HG02973 (cell line): Measurements from ENCODE around the gene SND1.
A peak's percentile ranks its signal among the peaks of the same experiment; 100 is the strongest.
"Not testable (repeated sequence)": the region's sequence is repeated elsewhere in the genome, so short reads cannot be mapped to it uniquely, and the experiment has no call there.

Source experiments
- ATAC-seq: cut with Tn5 transposase; IDR thresholded peaks from one replicate; pipeline ENCODE4 v1.9.1; 2021; ENCODE audit warnings: moderate library complexity; ENCODE audit not compliant: unreplicated experiment

The SND1 gene

DNA sequence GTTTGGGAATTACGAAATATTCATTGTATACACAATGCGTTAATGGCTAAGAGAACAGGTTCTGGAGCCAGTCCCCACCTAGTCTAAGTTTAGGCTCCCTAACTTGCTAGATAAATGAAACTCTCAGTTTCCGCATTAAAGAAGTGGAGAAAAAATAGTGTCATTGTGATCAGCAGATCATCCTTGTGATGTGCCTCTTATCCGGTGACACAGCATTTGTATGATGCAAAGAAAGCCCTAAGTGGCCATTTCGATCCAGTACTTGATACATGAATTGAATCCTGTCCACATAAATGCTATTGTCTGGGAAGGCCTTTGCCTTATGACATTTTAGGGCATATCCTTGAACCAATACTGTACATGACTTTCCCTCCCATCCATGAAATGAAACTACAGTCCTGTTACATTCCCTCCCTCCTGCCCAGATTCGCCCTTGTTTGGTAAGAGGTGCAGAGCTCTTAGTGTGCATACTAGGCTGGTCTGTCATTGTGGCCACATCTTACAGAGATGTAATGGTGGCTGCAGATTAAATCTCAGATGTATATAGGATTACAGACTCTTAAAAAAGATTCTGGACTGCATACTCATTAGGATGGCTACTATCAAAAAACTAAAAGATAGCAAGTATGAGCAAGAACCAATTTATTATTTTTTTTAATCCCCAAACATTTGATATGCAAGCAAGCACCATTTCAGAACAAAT, 298.4 kb downstream of the SND1 start:
- ATAC-seq, result no peak

DNA sequence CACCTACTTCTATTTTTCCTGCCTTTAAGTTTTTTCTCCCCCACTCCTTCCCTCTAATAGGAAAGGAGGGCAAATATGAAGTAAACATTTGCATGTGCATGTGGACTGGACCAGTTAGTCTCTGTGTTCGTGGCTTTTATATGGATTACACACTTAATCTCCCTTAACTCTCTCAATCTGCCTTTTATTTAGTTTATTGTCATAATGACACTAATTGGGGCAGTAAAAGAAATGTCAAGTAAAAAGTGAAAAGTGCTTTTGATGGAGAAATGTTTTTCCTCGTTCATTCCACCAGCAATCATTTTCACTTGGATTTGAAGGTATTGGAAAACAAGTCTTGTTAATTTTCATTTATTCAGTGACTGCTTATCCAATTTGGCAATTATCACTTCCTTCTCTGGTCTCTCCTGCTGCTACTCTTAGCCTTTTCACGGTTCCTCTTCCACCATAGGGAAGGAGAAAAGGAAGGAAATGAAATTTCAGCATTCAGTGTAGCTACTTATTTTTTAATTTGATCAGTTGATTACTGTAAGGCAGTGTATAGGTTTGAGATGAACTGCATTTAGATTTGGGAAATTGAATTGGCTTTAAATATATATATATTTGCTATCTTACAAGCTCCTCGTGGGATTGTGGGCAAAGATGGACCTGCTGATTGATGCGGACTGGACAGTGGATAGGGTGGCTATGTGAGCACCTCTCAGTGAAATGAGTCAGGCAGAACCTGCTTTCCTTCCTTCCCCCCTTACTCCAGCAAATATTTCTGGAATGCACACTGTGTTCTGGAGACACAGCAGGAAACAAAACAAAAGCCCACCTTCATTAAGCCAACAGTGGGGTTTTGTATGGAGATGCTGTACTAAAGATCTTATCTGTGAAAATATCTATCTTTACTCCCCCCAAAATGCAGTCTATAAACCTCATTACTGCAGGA, 301.7 kb downstream of the SND1 start:
- no peak for ATAC-seq

DNA sequence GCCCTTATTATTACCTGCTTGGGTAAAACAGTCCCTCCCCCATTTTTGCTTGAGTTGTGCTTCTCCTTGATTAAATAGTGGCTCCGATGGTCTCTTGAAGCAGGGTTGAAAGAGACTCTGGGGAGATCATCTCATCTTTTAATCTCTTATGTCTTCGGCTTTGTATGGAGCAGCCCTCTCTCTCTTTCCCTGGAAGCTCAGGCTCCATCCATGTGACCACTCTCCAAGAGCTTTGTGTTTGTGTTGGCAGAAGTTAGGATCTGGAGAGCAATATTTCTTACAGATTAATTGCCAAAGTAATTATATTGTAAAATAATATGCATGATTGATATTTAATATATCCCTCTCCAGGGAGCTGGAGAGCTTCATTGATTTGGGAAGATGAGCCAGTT, 302.4 kb downstream of the SND1 start:
- no peak for ATAC-seq

DNA sequence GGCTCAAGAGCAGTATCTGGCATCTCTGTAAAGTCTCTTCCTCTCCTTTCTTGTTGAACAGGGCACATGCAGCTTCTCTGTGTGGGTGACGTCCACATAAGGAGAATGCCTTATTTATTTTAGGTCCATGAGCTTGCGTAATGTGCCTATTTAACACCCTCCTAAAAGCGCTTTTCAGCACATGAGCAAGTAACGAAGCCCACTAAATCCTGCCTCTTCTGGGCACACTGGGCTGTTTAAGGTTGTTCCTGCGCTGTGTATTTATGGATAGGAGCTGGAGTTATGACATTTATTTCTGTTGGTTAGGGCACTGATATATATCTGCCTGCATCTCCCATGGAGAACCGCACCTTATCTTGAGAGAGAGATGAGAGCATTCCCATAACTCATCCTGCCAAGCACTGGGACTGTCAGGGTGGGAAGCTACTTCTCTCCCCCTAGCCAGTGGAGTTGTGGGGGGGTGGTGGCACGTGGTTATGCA, 303.1 kb downstream of the SND1 start:
- no peak for ATAC-seq

DNA sequence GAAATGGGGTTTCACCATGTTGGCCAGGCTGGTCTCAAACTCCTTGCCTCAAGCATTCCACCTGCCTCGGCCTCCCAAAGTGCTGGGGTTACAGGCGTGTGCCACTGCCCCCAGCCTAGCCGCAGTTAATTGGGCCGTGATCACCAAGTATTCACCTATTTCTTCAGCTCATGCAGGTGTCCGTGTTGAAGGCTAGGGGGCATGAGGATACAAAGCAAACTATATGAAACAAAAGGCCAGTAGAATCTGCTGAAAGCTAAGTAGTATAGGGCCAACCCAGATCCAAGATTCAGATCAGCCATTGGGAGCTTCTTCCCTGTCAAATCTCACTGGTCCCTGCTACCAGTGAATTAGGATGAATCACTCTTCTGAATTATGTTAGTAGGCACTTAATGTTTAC, 305.9 kb downstream of the SND1 start:
- ATAC-seq, result no peak

DNA sequence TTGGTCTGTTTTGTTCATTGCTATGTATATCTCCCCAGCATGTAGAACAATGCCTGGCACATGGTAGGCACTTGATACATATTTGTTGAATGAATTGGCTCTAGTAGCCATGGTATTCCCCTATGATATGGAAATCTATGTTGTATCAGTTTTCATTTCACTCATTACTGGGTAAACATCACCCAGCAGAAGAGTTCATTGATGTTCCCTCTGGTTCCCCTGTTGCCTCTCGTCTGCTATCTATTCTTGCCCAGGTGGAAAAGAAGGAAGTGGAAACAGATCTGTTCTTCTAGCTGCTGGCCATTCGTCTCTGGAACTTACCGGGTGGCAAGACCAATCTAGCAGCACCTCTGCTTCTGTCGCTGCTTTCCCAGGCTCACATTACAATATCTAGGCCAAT, 307.8 kb downstream of the SND1 start:
- ATAC-seq, result peak; percentile 58

DNA sequence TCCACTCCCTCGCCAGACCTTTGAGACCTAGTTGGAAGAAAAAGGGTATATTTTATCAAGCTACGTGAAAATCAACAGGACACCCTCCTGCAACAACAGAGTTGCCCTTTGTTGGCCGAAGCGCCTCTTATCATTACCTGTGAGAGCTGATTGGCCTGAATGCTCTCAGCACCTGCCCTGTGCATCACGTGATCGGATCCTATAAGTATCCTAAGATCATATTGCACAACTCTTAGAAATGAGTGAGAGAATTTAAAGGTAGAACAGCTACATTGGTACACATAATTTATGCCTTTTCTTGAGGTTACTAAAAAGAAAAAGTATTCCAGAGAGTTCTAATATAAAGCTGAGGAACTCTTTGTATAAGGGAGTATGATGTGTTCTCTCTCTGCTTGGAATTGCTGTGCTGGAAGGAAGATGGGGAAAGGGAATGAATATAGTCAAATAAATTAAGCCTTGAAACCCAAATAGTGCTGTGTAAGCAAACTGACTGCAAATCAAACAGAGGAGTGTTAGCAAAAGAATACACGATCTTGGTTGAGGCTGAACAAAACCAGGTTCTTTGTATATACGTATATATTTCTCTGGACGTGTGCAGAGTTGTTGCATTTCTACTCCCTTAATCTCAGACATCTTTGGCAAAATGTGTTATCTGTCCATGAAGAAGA, 309.9 kb downstream of the SND1 start:
- ATAC-seq, result no peak

DNA sequence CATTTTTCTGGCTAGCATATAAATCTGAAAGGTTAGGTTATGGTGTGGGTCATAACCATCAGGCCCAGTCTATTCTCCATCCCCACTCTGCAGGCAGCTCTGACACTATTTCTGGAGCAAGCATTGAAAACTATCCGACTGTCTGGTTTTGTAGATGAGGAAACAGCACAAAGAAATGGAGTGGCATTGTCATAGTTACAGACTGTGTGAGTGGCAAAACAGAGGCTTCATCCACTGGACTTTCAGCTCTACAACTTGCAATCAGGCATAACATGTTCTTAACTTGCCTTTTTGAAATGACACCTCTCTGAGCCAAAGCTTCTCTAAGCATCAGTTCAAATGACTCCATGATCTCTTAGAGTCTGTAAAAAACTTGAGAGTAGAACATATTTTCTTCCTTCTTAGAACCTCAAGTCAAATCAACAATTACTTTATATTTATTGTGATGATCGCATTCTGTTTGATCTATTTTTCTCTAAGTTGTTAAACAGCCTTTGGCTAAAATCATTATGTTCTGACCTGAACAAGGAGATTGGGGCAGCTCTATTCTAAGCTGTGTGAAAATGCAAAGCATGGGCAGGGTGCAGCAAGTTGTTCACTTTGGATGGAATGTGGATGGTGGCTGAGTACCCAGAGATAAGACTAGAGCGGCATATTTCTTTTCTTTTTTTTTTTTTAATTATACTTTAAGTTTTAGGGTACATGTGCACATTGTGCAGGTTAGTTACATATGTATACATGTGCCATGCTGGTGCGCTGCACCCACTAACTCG, 310.8 kb downstream of the SND1 start:
- no peak for ATAC-seq

DNA sequence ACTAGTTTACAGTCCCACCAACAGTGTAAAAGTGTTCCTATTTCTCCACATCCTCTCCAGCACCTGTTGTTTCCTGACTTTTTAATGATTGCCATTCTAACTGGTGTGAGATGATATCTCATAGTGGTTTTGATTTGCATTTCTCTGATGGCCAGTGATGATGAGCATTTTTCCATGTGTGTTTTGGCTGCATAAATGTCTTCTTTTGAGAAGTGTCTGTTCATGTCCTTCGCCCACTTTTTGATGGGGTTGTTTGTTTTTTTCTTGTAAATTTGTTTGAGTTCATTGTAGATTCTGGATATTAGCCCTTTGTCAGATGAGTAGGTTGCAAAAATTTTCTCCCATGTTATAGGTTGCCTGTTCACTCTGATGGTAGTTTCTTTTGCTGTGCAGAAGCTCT, 311.9 kb downstream of the SND1 start:
- not testable (repeated sequence) for ATAC-seq

DNA sequence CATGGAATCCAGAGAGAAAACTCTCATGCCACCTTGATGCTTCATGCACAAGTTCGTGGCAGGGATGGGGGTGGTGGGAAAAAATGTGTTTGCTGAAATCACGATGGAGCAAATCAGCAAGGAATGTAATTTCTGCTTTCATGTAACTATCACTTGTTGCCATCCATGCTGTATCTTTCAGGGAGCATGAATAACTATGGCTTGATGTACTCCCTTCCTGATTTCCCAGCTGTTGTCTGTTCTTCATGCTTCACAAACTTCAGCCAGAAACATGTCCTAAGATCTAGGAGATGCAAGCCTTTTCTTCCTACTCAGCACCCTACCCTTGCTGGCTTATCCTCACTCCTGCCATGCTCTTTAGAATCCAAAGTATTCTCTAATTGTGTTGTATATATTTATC, 315.3 kb downstream of the SND1 start:
- ATAC-seq, result no peak

DNA sequence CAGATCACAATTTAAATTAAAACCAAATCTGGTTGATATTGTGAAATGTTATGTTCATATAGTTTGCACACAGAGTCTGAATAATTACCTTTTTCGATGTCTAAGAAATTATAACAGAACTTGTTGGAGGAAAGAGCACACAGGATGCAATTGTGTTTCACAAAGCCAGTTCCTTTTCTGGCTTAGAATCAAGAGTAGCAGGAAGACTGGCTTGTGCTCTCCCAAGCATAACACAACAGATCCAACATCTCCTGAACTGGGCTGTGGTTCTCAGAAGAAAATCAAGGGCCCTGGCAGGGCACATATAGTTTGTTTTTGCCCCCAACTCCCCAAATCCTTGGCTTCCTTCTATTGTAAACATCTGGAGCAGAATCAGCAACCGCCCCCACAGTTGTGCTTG, 316.6 kb downstream of the SND1 start:
- no peak for ATAC-seq

DNA sequence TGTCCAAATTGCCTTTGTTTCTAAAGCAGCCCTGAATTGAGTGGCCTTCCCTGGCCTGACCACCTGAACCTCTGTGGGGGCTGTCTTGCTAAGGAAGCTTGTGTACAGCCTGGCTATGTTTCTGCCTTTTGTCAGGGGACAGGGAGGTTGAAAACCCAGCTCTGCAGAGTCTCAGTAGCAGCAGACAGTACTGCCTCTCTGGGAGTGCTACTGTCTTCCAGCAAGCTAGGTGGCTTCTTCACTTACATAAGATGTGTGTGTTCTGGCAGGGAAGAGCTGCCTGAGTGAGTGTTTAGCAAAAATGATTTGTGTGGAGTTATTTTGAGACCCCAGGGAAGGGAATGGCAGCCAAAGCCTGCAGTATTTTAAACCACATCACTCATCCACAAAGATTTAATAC, 321.8 kb downstream of the SND1 start:
- ATAC-seq, result no peak

DNA sequence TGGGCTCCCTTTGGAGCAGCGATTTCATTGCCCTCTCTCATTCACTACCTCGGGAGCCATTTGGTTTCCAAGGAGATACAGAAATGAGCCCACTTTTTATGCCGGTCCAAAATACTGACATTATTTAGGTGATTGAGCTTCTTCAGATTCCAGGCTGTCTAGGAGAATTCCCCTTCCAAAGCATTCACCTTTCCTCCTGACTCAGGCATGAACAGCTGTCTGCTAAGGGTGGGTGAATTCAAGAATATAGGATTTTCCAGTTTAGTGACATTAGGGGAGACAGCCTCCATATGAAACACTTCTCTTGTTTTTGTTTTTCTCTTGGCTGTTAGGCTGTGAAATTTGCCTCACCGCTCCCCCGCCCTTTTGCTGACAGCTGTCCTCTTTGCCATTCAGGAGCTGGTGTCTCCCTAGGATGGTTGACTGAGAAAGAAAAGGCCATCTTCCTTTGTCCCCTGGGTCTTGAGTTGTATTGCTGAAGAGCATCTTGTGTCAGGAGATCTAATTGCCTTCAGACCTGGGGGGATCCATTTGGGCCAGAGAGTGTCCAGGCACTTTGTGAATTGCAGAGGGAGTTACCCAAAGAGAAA, 322.5 kb downstream of the SND1 start:
- ATAC-seq, result no peak

DNA sequence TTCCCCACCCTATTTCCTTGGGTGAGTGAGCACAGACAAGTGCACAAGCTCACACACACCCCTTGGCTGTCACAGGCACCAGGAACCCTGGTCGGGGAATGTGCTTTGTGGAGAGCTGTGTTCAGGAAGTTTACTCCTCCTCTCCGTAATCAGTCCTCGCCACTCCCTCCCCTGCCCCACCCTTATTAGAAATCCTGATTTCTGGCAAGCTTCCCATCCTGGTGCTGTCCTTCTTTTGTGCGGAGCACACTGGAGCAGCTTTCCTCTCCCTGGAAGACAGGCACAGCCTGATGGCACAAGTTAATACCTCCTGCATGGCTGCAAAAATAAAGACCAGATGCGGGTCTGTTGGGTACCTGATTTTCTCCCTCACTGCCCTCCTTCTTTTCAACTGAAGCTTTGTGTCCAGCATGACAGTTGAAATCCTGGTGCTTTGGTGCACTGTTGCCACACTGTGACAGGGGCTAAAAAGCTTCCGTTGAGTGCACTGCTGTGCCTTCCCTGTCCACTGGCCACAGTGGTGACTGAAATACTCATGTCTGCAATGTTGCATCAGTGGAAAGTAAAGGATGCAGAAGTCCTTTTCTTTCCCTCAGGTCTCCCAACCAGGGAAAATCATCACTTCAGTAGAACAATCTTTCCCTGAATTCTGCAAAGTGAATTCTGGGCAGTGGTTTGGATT, 324.2 kb downstream of the SND1 start:
- ATAC-seq, result no peak

DNA sequence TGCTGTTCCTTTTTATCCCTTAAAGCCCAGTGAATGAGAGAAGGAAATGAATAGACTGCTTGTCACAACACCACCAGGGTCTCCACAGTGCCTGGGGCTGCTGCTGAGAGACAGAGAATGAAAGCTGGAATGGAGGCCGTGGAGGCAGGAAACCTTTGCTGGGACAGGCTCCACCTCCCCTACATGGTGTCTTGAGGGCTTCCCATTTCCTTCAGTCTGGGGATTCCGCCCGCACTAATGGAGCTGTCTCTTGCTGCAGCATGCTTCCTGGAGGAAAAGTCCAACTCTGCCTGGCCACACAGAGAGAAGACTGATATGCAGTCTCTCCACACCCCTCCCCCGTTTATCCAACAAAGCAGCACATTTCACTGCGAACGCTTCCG, 324.7 kb downstream of the SND1 start:
- ATAC-seq, result no peak

DNA sequence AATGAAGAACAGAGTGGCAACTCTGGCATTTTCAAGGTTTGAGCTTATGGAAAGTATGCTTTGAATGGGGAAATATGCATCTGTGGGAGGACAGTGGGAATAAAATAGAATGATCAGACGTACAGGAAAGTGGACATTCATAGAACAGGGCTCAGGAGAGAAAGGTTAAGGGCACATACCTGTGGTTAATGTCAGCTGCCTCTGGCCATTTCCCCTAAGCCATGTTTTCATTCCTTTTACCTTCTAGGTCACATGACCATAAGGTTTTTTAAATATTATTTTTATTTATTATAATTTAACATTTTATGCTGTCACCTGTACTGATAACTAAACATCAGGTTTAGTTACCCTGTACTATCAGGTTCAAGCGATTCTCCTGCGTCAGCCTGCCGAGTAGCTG, 326.4 kb downstream of the SND1 start:
- no peak for ATAC-seq

DNA sequence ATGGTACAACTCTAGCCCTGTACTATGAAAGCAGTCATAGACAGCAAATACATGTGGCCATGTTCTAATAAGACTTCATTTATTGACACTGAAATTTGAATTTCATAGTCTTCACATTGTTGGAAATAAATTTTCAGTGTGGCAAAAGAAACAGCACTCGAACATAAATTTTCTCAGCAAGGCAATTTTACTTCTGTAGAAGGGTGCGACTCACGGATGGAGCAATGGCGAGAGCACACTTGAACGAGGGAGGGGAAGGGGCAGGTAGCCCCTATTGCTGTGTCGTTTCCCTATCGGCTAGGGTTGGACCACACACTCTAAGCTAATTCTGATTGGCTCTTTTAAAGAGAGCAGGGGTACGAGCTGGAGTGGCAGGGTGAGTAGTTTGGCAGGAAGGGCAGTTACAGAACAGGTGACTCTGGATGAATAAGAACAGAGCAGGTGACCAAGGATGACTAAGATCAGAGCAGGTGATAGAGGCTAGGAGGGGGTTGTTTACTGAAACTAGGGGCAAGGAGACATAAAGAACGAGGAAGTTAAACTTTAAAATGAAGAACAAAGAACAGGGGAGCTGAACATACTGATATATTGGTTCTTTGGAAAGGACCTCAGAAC, 327.2 kb downstream of the SND1 start:
- no peak for ATAC-seq

DNA sequence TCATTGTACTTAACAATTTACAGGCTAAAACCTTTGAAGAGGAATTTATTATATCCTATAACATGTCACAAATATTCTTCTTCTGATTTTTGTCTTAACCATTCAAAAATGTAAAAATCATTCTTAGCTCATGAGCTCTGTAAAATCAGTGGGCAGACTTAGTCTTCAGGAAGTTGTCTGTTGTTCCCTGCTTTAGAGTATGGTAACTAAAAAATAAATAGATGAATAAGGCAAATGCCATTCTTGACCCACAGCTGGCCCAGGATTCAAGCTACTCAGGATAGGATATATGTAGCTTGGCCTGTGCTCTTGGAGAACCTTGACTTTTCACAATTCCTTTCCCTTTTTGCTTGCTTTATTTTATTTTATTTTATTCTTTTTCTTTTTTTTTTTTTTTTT, 327.7 kb downstream of the SND1 start:
- ATAC-seq, result no peak

DNA sequence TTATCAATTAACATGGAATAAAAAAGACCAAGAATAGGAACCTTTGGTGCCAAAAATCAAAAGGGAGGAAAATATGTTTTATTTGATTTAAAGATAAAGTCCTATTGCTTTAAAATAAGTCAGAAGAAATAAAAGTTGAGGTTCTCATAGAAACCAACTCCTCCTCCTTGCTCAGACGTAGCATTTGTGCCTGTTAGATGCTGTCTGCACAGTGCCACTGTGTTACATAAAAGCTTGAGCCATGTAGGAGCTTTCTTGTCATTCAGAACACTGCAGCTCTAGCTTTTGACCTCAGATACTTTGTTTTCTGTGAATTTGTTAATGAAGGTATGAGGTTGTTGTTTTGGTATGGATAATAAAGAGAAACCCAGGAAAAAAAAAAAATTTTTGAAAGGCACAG, 328.9 kb downstream of the SND1 start:
- ATAC-seq, result no peak

DNA sequence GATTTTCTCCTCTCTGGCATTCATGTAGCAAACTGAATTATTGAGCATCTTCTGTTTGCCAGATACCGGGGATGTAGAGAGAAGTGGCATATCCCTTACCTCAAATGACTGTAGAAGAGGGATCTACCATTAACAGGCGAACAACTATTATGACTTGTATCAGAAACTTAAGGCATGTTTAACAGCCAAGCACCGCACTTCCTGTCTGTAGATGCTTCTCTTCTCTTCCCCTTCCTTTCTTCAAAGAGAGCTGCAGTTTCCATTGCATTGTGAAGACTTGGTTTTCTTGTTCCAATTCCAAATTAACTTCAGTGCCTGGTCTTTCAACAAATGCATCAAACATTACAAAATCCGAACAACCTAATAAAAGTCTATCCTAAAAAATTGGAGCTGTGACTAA, 330.0 kb downstream of the SND1 start:
- no peak for ATAC-seq
